K562 (cell line): ENCODE results near the gene SEBOX. TPM values are rescaled to one million over a fixed set of nuclear protein-coding genes. Genes with fewer than 3 reads are reported as not detected.

Experiments used
- ARHGAP35 ChIP-seq: fragments of 450-650 bp; IDR thresholded peaks from 2 replicates; pipeline ENCODE4 v1.6.1; 2018; ENCODE audit not compliant: partially characterized antibody
- C11orf30 ChIP-seq: fragments of 450-650 bp; IDR thresholded peaks from 2 replicates; pipeline ENCODE4 v1.6.1; 2016; ENCODE audit warnings: low read depth, mild to moderate bottlenecking
- CAMTA2 ChIP-seq: fragments of 250-450 bp; sonication (Bioruptor Pico); conservative IDR thresholded peaks from 2 replicates; pipeline ENCODE4 v1.5.1; 2022
- HLTF ChIP-seq: fragments of 450-650 bp; IDR thresholded peaks from 2 replicates; pipeline ENCODE4 v1.6.1; 2016
- ILK ChIP-seq: fragments of 450-650 bp; IDR thresholded peaks from 2 replicates; pipeline ENCODE4 v1.6.1; 2016; ENCODE audit warnings: missing genetic modification characterization, low read depth, mild to moderate bottlenecking, missing compliant biosample characterization, moderate library complexity, borderline replicate concordance
- MNT ChIP-seq, 2 experiments: fragments of 450-650 bp; conservative IDR thresholded peaks; 2 replicates each; pipeline ENCODE4 v1.6.1; 2017; ENCODE audit warnings: mild to moderate bottlenecking in 2 of 2, moderate library complexity in 2 of 2
- PML ChIP-seq: IDR thresholded peaks from 2 replicates; pipeline ENCODE4 v1.6.1; 2012; ENCODE audit warnings: low read length, inconsistent platforms
- PTRF ChIP-seq: fragments of 450-650 bp; IDR thresholded peaks from 2 replicates; pipeline ENCODE4 v1.6.1; 2016; ENCODE audit warnings: mild to moderate bottlenecking, missing genetic modification characterization, missing compliant biosample characterization
- PTTG1 ChIP-seq: fragments of 450-650 bp; IDR thresholded peaks from 2 replicates; pipeline ENCODE4 v1.6.1; 2016; ENCODE audit warnings: low read depth, mild to moderate bottlenecking, missing genetic modification characterization, missing compliant biosample characterization
- RFX1 ChIP-seq: fragments of 450-650 bp; IDR thresholded peaks from 2 replicates; pipeline ENCODE4 v1.6.1; 2016; ENCODE audit warnings: mild to moderate bottlenecking, moderate library complexity
- SIX5 ChIP-seq, 2 experiments: IDR thresholded peaks; 2 replicates each; pipeline ENCODE4 v1.6.1; 2011; ENCODE audit warnings: low read length in 2 of 2, borderline replicate concordance in 1 of 2, low read depth in 1 of 2, mild to moderate bottlenecking in 1 of 2, moderate library complexity in 1 of 2; ENCODE audit not compliant: insufficient read depth in 1 of 2
- TFAM ChIP-seq: fragments of 250-450 bp; sonication (Bioruptor Pico); conservative IDR thresholded peaks from 2 replicates; pipeline ENCODE4 v1.5.0; 2021; ENCODE audit warnings: mild to moderate bottlenecking, moderate library complexity
- ZNF121 ChIP-seq: sonication (generic); formaldehyde crosslinking; conservative IDR thresholded peaks from 2 replicates; pipeline ENCODE4 v1.8.0; 2022; ENCODE audit warnings: missing genetic modification reagents
- ZNF165 ChIP-seq: fragments of 250-450 bp; sonication (Bioruptor Pico); IDR thresholded peaks from 2 replicates; pipeline ENCODE4 v1.4.0; 2020; ENCODE audit warnings: borderline replicate concordance
- ZNF282 ChIP-seq: sonication (generic); formaldehyde crosslinking; IDR thresholded peaks from 2 replicates; pipeline ENCODE4 v1.8.1; 2023; ENCODE audit warnings: missing genetic modification reagents
- ZNF764 ChIP-seq: fragments of 250-450 bp; sonication (Bioruptor Pico); IDR thresholded peaks from 2 replicates; pipeline ENCODE4 v1.4.0; 2020; ENCODE audit warnings: low read depth, mild to moderate bottlenecking, moderate library complexity
- polyA plus RNA-seq, 8 experiments: library from polyadenylated mRNA; depleted of rRNA in 4 of 8; stranded (reverse) in 5 of 8; unstranded in 3 of 8; fragments of >200 nt; fragmentation: Nextera tagmentation in 2 of 8; fragmentation: Illumina TruSeq in 1 of 8; extraction: Ambion mirVana in 2 of 8; extraction: Trizol in 1 of 8; gene quantifications; 2 replicates each; pipeline versions ENCODE4 v1.2.1 to v1.2.3, GENCODE V29; 2011 to 2014; ENCODE audit warnings: inconsistent platforms in 1 of 8, missing spikeins in 1 of 8
- total RNA-seq, 7 experiments: library from RNA; depleted of rRNA in 6 of 7; stranded (reverse); fragments of >200 nt in 6 of 7; fragmentation: Illumina TruSeq in 2 of 7; extraction: Trizol in 2 of 7; gene quantifications; 2 replicates each; pipeline versions ENCODE4 v1.2.1 to v1.2.3, GENCODE V29; 2011 to 2021; ENCODE audit warnings: low replicate concordance in 1 of 7
- TF ChIP-seq, protein P1 (sequence below): fragments of 450-650 bp; IDR thresholded peaks from 2 replicates; pipeline ENCODE4 v1.6.1; 2016; ENCODE audit warnings: mild to moderate bottlenecking
- TF ChIP-seq, protein P2 (sequence below): fragments of 200-800 bp; sonication (Bioruptor generic); IDR thresholded peaks from 2 replicates; pipeline ENCODE4 v1.6.1; 2016; ENCODE audit warnings: missing genetic modification characterization, missing compliant biosample characterization
- TF ChIP-seq, protein P3 (sequence below): sonication (generic); IDR thresholded peaks from 2 replicates; pipeline ENCODE4 v1.6.1; 2016

Gene SEBOX
- total and polyA plus RNA-seq, 9 of the 15 experiments (the other 6 are each of a cell fraction or from before 2014, with no cell fraction given) = not detected

DNA sequence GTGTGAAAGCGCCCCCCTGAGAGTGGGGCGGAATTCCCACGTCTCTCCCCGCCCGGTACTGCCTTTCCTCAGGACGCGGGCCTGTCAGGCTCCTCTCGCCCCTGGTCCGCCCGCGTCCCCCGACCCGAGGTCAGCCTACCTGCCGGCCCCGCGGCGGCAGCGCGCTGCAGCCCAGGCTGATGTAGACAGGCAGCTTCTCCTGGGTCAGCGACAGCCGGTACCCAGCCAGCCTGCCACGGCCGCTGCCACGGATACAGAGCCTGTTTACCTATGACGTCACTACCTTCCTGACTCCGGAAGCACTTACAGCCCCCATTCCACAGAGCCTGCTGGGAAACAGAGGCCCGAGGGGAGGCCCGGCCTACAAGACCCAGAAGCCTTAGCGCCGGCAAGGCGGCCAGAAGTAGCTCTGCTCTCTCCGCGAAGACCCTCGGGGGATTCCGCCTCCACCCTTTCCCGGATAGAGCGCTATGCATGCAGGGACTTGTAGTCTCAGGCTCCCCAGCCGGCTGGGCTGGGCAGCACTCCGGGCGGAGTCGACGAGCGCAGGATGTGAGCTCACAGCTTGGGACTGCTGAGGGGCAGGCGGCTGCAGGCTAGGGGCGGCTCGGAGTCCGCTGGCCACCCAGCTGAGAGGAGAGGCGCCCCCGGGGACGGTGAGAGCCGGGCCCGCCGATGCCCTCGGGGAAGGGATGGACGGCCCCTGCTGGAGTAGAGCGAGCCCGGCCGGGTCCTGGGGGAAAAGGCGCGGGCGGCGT lies 29.6 kb downstream of the SEBOX start, which contains the start of the genes IFT20 and TNFAIP1 (continued):
- TF ChIP-seq ILK (tag) = no peak
- peak; percentile 84 to 95 for TF ChIP-seq MNT (conservative IDR thresholded peaks at IDR 0.05)
- TF ChIP-seq SIX5 (IDR thresholded peaks at IDR 0.05; ENCODE audit: borderline replicate concordance in 1 of 2, insufficient read depth in 1 of 2, low read depth in 1 of 2, low read length in 2 of 2) = peak; percentile 94 to 95
- no peak for TF ChIP-seq HLTF
- no peak for TF ChIP-seq CAMTA2
- peak; percentile 71 for TF ChIP-seq C11orf30
- TF ChIP-seq ZNF165 (CRISPR knock-in tag) = 0 out of 2 replicates have a peak, but pooled peaks have one; percentile 39
- TF ChIP-seq ARHGAP35 = no peak
- no peak for TF ChIP-seq PTRF
- TF ChIP-seq, protein P1, sequence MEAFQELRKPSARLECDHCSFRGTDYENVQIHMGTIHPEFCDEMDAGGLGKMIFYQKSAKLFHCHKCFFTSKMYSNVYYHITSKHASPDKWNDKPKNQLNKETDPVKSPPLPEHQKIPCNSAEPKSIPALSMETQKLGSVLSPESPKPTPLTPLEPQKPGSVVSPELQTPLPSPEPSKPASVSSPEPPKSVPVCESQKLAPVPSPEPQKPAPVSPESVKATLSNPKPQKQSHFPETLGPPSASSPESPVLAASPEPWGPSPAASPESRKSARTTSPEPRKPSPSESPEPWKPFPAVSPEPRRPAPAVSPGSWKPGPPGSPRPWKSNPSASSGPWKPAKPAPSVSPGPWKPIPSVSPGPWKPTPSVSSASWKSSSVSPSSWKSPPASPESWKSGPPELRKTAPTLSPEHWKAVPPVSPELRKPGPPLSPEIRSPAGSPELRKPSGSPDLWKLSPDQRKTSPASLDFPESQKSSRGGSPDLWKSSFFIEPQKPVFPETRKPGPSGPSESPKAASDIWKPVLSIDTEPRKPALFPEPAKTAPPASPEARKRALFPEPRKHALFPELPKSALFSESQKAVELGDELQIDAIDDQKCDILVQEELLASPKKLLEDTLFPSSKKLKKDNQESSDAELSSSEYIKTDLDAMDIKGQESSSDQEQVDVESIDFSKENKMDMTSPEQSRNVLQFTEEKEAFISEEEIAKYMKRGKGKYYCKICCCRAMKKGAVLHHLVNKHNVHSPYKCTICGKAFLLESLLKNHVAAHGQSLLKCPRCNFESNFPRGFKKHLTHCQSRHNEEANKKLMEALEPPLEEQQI = no peak
- no peak for TF ChIP-seq PTTG1 (tag)
- TF ChIP-seq ZNF121 (CRISPR knock-in tag) = no peak
- TF ChIP-seq ZNF282 = no peak
- TF ChIP-seq, protein P2, sequence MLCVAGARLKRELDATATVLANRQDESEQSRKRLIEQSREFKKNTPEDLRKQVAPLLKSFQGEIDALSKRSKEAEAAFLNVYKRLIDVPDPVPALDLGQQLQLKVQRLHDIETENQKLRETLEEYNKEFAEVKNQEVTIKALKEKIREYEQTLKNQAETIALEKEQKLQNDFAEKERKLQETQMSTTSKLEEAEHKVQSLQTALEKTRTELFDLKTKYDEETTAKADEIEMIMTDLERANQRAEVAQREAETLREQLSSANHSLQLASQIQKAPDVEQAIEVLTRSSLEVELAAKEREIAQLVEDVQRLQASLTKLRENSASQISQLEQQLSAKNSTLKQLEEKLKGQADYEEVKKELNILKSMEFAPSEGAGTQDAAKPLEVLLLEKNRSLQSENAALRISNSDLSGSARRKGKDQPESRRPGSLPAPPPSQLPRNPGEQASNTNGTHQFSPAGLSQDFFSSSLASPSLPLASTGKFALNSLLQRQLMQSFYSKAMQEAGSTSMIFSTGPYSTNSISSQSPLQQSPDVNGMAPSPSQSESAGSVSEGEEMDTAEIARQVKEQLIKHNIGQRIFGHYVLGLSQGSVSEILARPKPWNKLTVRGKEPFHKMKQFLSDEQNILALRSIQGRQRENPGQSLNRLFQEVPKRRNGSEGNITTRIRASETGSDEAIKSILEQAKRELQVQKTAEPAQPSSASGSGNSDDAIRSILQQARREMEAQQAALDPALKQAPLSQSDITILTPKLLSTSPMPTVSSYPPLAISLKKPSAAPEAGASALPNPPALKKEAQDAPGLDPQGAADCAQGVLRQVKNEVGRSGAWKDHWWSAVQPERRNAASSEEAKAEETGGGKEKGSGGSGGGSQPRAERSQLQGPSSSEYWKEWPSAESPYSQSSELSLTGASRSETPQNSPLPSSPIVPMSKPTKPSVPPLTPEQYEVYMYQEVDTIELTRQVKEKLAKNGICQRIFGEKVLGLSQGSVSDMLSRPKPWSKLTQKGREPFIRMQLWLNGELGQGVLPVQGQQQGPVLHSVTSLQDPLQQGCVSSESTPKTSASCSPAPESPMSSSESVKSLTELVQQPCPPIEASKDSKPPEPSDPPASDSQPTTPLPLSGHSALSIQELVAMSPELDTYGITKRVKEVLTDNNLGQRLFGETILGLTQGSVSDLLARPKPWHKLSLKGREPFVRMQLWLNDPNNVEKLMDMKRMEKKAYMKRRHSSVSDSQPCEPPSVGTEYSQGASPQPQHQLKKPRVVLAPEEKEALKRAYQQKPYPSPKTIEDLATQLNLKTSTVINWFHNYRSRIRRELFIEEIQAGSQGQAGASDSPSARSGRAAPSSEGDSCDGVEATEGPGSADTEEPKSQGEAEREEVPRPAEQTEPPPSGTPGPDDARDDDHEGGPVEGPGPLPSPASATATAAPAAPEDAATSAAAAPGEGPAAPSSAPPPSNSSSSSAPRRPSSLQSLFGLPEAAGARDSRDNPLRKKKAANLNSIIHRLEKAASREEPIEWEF (CRISPR knock-in tag) = no peak
- no peak for TF ChIP-seq ZNF764 (CRISPR knock-in tag)
- TF ChIP-seq TFAM (CRISPR knock-in tag) = no peak
- TF ChIP-seq PML = peak; percentile 32; the same call in 1 of the 2 replicates
- TF ChIP-seq, protein P3, sequence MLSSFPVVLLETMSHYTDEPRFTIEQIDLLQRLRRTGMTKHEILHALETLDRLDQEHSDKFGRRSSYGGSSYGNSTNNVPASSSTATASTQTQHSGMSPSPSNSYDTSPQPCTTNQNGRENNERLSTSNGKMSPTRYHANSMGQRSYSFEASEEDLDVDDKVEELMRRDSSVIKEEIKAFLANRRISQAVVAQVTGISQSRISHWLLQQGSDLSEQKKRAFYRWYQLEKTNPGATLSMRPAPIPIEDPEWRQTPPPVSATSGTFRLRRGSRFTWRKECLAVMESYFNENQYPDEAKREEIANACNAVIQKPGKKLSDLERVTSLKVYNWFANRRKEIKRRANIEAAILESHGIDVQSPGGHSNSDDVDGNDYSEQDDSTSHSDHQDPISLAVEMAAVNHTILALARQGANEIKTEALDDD = no peak
- peak; percentile 87 for TF ChIP-seq RFX1
